Activated CD8-positive, alpha-beta T cell treated with anti-CD3 and anti-CD28 coated beads for 36 hours (primary cell): Measurements from ENCODE around the gene FBXO45. TPM values are rescaled to one million over a fixed set of nuclear protein-coding genes. Genes with fewer than 3 reads are reported as not detected.

Experiments used
- ATAC-seq: fragments of 200-7000 bp; cut with Tn5 transposase; one replicate; pipeline ENCODE4 v1.10.0; 2021; ENCODE audit warnings: mild to moderate bottlenecking, moderate library complexity
- CTCF ChIA-PET: fragments of 350-600 bp; sonication (Branson Sonifier 250); formaldehyde crosslinking; loops from one replicate; lab custom pipeline; 2021; ENCODE audit warnings: antibody characterized with exemption; lab: Charles Lee
- POLR2A ChIA-PET: fragments of 350-600 bp; sonication (Branson Sonifier 250); formaldehyde crosslinking; loops from one replicate; lab custom pipeline; 2021; ENCODE audit warnings: antibody characterized with exemption; lab: Charles Lee
- DNase-seq: peaks from one replicate; pipeline ENCODE4 v3.0.0-alpha.2; 2020
- H3K27ac Mint-ChIP-seq: one replicate; pipeline ENCODE4 v1.8.0; 2021; ENCODE audit warnings: mild to moderate bottlenecking, mixed read lengths
- H3K27me3 Mint-ChIP-seq: one replicate; pipeline ENCODE4 v1.8.0; 2021; ENCODE audit warnings: mixed read lengths
- H3K36me3 Mint-ChIP-seq: one replicate; pipeline ENCODE4 v1.8.0; 2021; ENCODE audit warnings: low read depth, mixed read lengths
- H3K4me1 Mint-ChIP-seq: one replicate; pipeline ENCODE4 v1.8.0; 2021; ENCODE audit warnings: low read depth, mixed read lengths
- H3K4me3 Mint-ChIP-seq: one replicate; pipeline ENCODE4 v1.8.0; 2021; ENCODE audit warnings: mild to moderate bottlenecking, moderate library complexity, mixed read lengths
- H3K9me3 Mint-ChIP-seq: one replicate; pipeline ENCODE4 v1.8.0; 2021; ENCODE audit warnings: mixed read lengths
- CTCF ChIP-seq: fragments of 200-600 bp; IDR thresholded peaks from one replicate; pipeline ENCODE4 v1.8.0; 2022; ENCODE audit warnings: antibody characterized with exemption, mild to moderate bottlenecking
- intact Hi-C: fragments of 100-400 bp; cut with micrococcal nuclease; formaldehyde crosslinking; loops from one replicate; pipeline ENCODE4 v1.10.0; 2022
- total RNA-seq, 2 experiments: library from RNA; stranded (reverse); gene quantifications; one replicate each; pipeline ENCODE4 v1.2.3, GENCODE V29; 2021

FBXO45 gene
- total RNA-seq, 2 experiments from 2014 or later = 18.2 TPM

- no peaks in the 10 kb centered on the region for H3K9me3 Mint-ChIP-seq
- DNase-seq (no peak), ATAC-seq (no peak)
- H3K36me3 Mint-ChIP-seq = no peaks in the 10 kb centered on the region
- TF ChIP-seq CTCF = no peak
- ChIA-PET POLR2A (no interaction called here), CTCF (interaction anchor here (1.8 to 14.8 kb wide), 2 partner anchors 75 to 85 kb away, joined by 5 to 310 read pairs; no protein-coding TSS in a partner anchor)
- H3K4me1 Mint-ChIP-seq = peaks cover 10% of the 10 kb centered on the region
- no peak overlapping the region for H3K4me3 Mint-ChIP-seq
- intact Hi-C loops = no loop called here
- H3K27ac Mint-ChIP-seq = no peak overlapping the region
- no peaks in the 10 kb centered on the region for H3K27me3 Mint-ChIP-seq
Observed at GRCh38 chr3:196603683-196604082, 35.2 kb downstream of the FBXO45 start.

GRCh38 chr3:196604548-196604947 lies 36.1 kb downstream of the FBXO45 start:
- no peaks in the 10 kb centered on the region for H3K36me3 Mint-ChIP-seq
- POLR2A ChIA-PET = no interaction called here
- no peaks in the 10 kb centered on the region for H3K27me3 Mint-ChIP-seq
- CTCF ChIA-PET = interaction anchor here (1.0 to 14.8 kb wide), 4 partner anchors 14 to 85 kb away, joined by 3 to 310 read pairs (median 4); no protein-coding TSS in a partner anchor
- no peaks in the 10 kb centered on the region for H3K9me3 Mint-ChIP-seq
- H3K4me1 Mint-ChIP-seq = peaks cover 14% of the 10 kb centered on the region
- TF ChIP-seq CTCF = no peak
- peak; percentile 78 for DNase-seq
- no peak overlapping the region for H3K4me3 Mint-ChIP-seq
- ATAC-seq = peak; percentile 68
- H3K27ac Mint-ChIP-seq = no peak overlapping the region
- intact Hi-C loops = no loop called here

- Mint-ChIP-seq H3K9me3 (no peaks in the 10 kb centered on the region), H3K27ac (no peak overlapping the region), H3K4me3 (no peak overlapping the region), H3K36me3 (no peaks in the 10 kb centered on the region), H3K4me1 (peaks cover 37% of the 10 kb centered on the region), H3K27me3 (no peaks in the 10 kb centered on the region)
- ATAC-seq (no peak), DNase-seq (no peak)
- TF ChIP-seq CTCF = no peak
- ChIA-PET POLR2A (interaction anchor here (1.0 to 4.7 kb wide), 4 partner anchors 24 to 77 kb away, joined by 3 to 30 read pairs (median 8); partner anchors contain the start of gene NRROS), CTCF (interaction anchor here (0.6 to 14.8 kb wide), 28 partner anchors 8 to 179 kb away, joined by 3 to 310 read pairs (median 4); partner anchors contain the start of genes CEP19, FBXO45, NRROS and PIGX)
- intact Hi-C loops = loop anchor here (2.0 to 5.0 kb wide), 3 partner anchors 34 to 84 kb away; no protein-coding TSS in a partner anchor
Observed at GRCh38 chr3:196608693-196609092, 40.2 kb downstream of the FBXO45 start.

- Mint-ChIP-seq H3K4me3 (peak overlapping the region; percentile 35), H3K9me3 (no peaks in the 10 kb centered on the region), H3K36me3 (no peaks in the 10 kb centered on the region), H3K27ac (peak overlapping the region; percentile 81), H3K4me1 (peaks cover 34% of the 10 kb centered on the region), H3K27me3 (no peaks in the 10 kb centered on the region)
- POLR2A ChIA-PET = interaction anchor here (0.6 to 4.7 kb wide), 7 partner anchors 23 to 144 kb away, joined by 3 to 30 read pairs (median 5); partner anchors contain the start of gene NRROS
- DNase-seq = peak; percentile 96
- TF ChIP-seq CTCF = peak; percentile 93
- CTCF ChIA-PET = interaction anchor here (0.6 to 14.8 kb wide), 40 partner anchors 8 to 333 kb away, joined by 3 to 310 read pairs (median 4); partner anchors contain the start of genes CEP19, FBXO45, NCBP2 and NRROS
- intact Hi-C loops = loop anchor here (2.0 to 5.0 kb wide), 3 partner anchors 33 to 83 kb away; no protein-coding TSS in a partner anchor
- ATAC-seq = peak; percentile 94
Observed at GRCh38 chr3:196609343-196609775, 40.9 kb downstream of the FBXO45 start.
